Erythroblast (primary cell): ENCODE results near the gene BCO1.

Source experiments
- GATA1 ChIP-seq: IDR thresholded peaks from 2 replicates; pipeline ENCODE4 v1.6.1; 2011; ENCODE audit warnings: low read depth, mild to moderate bottlenecking, control low read depth, low read length, moderate library complexity
- POLR2A ChIP-seq: IDR thresholded peaks from 2 replicates; pipeline ENCODE4 v1.6.1; 2011; ENCODE audit warnings: mild to moderate bottlenecking, low read length

- TF ChIP-seq POLR2A (no peak), GATA1 (no peak)
Measured at GRCh38 chr16:81310045-81310644, 71.7 kb downstream of the BCO1 start.
